Measurements from ENCODE around the gene PPTC7.
"Not testable (repeated sequence)": the region's sequence is repeated elsewhere in the genome, so short reads cannot be mapped to it uniquely, and the experiment has no call there.

PPTC7 gene

GRCh38 chr12:110536834-110537604 lies 46.1 kb downstream of the PPTC7 start:
- no peak overlapping the region for H3K4me3 ChIP-seq (ENCODE audit: insufficient read depth, low read depth, low read length)
- WGBS, 2 experiments, result 87 to 97% methylated on average over 4 of the region's 4 CpGs

GRCh38 chr12:110534811-110535210 lies 48.3 kb downstream of the PPTC7 start:
- H3K4me3 ChIP-seq (ENCODE audit: insufficient read depth, low read depth, low read length), result no peak overlapping the region
- H3K9me3 ChIP-seq (ENCODE audit: control insufficient read depth, low read length), result no peaks in the 10 kb centered on the region
- whole genome bisulfite sequencing, 2 experiments, result 90 to 93% methylated on average over 1 to 6 of the region's 6 CpGs
- H3K27me3 ChIP-seq (ENCODE audit: control insufficient read depth, insufficient read depth, low read length, poor library complexity, severe bottlenecking), result no peaks in the 10 kb centered on the region
- no peaks in the 10 kb centered on the region for H3K4me1 ChIP-seq (ENCODE audit: control insufficient read depth, insufficient read depth, low read length)
- no peak overlapping the region for H3K27ac ChIP-seq (ENCODE audit: insufficient read depth, low read depth, low read length, poor library complexity, severe bottlenecking)
- no peaks in the 10 kb centered on the region for H3K36me3 ChIP-seq (ENCODE audit: control insufficient read depth, insufficient read depth, low read length)

More at GRCh38 chr12:110536834-110537604, 46.1 kb downstream of the PPTC7 start:
- no peaks in the 10 kb centered on the region for H3K36me3 ChIP-seq (ENCODE audit: control insufficient read depth, insufficient read depth, low read length)
- H3K27ac ChIP-seq (ENCODE audit: insufficient read depth, low read depth, low read length, poor library complexity, severe bottlenecking), result no peak overlapping the region
- no peaks in the 10 kb centered on the region for H3K4me1 ChIP-seq (ENCODE audit: control insufficient read depth, insufficient read depth, low read length)
- no peaks in the 10 kb centered on the region for H3K27me3 ChIP-seq (ENCODE audit: control insufficient read depth, insufficient read depth, low read length, poor library complexity, severe bottlenecking)
- no peaks in the 10 kb centered on the region for H3K9me3 ChIP-seq (ENCODE audit: control insufficient read depth, low read length)

GRCh38 chr12:110533607-110534006 lies 49.5 kb downstream of the PPTC7 start:
- Histone ChIP-seq H3K36me3 (ENCODE audit: control insufficient read depth, insufficient read depth, low read length) (no peaks in the 10 kb centered on the region), H3K27me3 (ENCODE audit: control insufficient read depth, insufficient read depth, low read length, poor library complexity, severe bottlenecking) (no peaks in the 10 kb centered on the region), H3K27ac (ENCODE audit: insufficient read depth, low read depth, low read length, poor library complexity, severe bottlenecking) (no peak overlapping the region), H3K4me3 (ENCODE audit: insufficient read depth, low read depth, low read length) (no peak overlapping the region), H3K4me1 (ENCODE audit: control insufficient read depth, insufficient read depth, low read length) (no peaks in the 10 kb centered on the region), H3K9me3 (ENCODE audit: control insufficient read depth, low read length) (no peaks in the 10 kb centered on the region)
- 93 to 94% methylated on average over 6 of the region's 6 CpGs for WGBS, 2 experiments

GRCh38 chr12:110532644-110533043 lies 50.5 kb downstream of the PPTC7 start:
- Histone ChIP-seq H3K9me3 (ENCODE audit: control insufficient read depth, low read length) (no peaks in the 10 kb centered on the region), H3K4me3 (ENCODE audit: insufficient read depth, low read depth, low read length) (no peak overlapping the region), H3K4me1 (ENCODE audit: control insufficient read depth, insufficient read depth, low read length) (no peaks in the 10 kb centered on the region), H3K36me3 (ENCODE audit: control insufficient read depth, insufficient read depth, low read length) (no peaks in the 10 kb centered on the region), H3K27me3 (ENCODE audit: control insufficient read depth, insufficient read depth, low read length, poor library complexity, severe bottlenecking) (no peaks in the 10 kb centered on the region), H3K27ac (ENCODE audit: insufficient read depth, low read depth, low read length, poor library complexity, severe bottlenecking) (no peak overlapping the region)
- WGBS, 2 experiments, result 96 to 97% methylated on average over 3 of the region's 3 CpGs

GRCh38 chr12:110531741-110532333 lies 51.3 kb downstream of the PPTC7 start:
- H3K9me3 ChIP-seq (ENCODE audit: control insufficient read depth, low read length), result no peaks in the 10 kb centered on the region
- WGBS, 2 experiments, result 92 to 100% methylated on average over 1 to 2 of the region's 2 CpGs
- no peaks in the 10 kb centered on the region for H3K4me1 ChIP-seq (ENCODE audit: control insufficient read depth, insufficient read depth, low read length)
- no peak overlapping the region for H3K27ac ChIP-seq (ENCODE audit: insufficient read depth, low read depth, low read length, poor library complexity, severe bottlenecking)
- no peaks in the 10 kb centered on the region for H3K36me3 ChIP-seq (ENCODE audit: control insufficient read depth, insufficient read depth, low read length)
- H3K4me3 ChIP-seq (ENCODE audit: insufficient read depth, low read depth, low read length), result no peak overlapping the region
- no peaks in the 10 kb centered on the region for H3K27me3 ChIP-seq (ENCODE audit: control insufficient read depth, insufficient read depth, low read length, poor library complexity, severe bottlenecking)

- no peaks in the 10 kb centered on the region for H3K4me1 ChIP-seq (ENCODE audit: control insufficient read depth, insufficient read depth, low read length)
- no peaks in the 10 kb centered on the region for H3K9me3 ChIP-seq (ENCODE audit: control insufficient read depth, low read length)
- H3K36me3 ChIP-seq (ENCODE audit: control insufficient read depth, insufficient read depth, low read length), result no peaks in the 10 kb centered on the region
- 93 to 100% methylated on average over 2 of the region's 2 CpGs for WGBS, 2 experiments
- no peak overlapping the region for H3K27ac ChIP-seq (ENCODE audit: insufficient read depth, low read depth, low read length, poor library complexity, severe bottlenecking)
- H3K27me3 ChIP-seq (ENCODE audit: control insufficient read depth, insufficient read depth, low read length, poor library complexity, severe bottlenecking), result no peaks in the 10 kb centered on the region
- no peak overlapping the region for H3K4me3 ChIP-seq (ENCODE audit: insufficient read depth, low read depth, low read length)
Observed at GRCh38 chr12:110530511-110530910, 52.6 kb downstream of the PPTC7 start.

- Histone ChIP-seq H3K4me3 (ENCODE audit: insufficient read depth, low read depth, low read length) (no peak overlapping the region), H3K27me3 (ENCODE audit: control insufficient read depth, insufficient read depth, low read length, poor library complexity, severe bottlenecking) (no peaks in the 10 kb centered on the region), H3K36me3 (ENCODE audit: control insufficient read depth, insufficient read depth, low read length) (no peaks in the 10 kb centered on the region), H3K27ac (ENCODE audit: insufficient read depth, low read depth, low read length, poor library complexity, severe bottlenecking) (no peak overlapping the region), H3K4me1 (ENCODE audit: control insufficient read depth, insufficient read depth, low read length) (no peaks in the 10 kb centered on the region), H3K9me3 (ENCODE audit: control insufficient read depth, low read length) (no peaks in the 10 kb centered on the region)
- WGBS, 2 experiments, result 92 to 96% methylated on average over 6 of the region's 6 CpGs
Observed at GRCh38 chr12:110528277-110528839, 54.8 kb downstream of the PPTC7 start.

- H3K9me3 ChIP-seq (ENCODE audit: control insufficient read depth, low read length); H3K4me3 ChIP-seq (ENCODE audit: insufficient read depth, low read depth, low read length); H3K36me3 ChIP-seq (ENCODE audit: control insufficient read depth, insufficient read depth, low read length); H3K27me3 ChIP-seq (ENCODE audit: control insufficient read depth, insufficient read depth, low read length, poor library complexity, severe bottlenecking); H3K4me1 ChIP-seq (ENCODE audit: control insufficient read depth, insufficient read depth, low read length); H3K27ac ChIP-seq (ENCODE audit: insufficient read depth, low read depth, low read length, poor library complexity, severe bottlenecking): not testable (repeated sequence)
- 93 to 95% methylated on average over 11 of the region's 11 CpGs for WGBS, 2 experiments
Observed at GRCh38 chr12:110520876-110521712, 62.0 kb downstream of the PPTC7 start.

- H3K9me3 ChIP-seq (ENCODE audit: control insufficient read depth, low read length); H3K36me3 ChIP-seq (ENCODE audit: control insufficient read depth, insufficient read depth, low read length); H3K4me3 ChIP-seq (ENCODE audit: insufficient read depth, low read depth, low read length); H3K4me1 ChIP-seq (ENCODE audit: control insufficient read depth, insufficient read depth, low read length); H3K27me3 ChIP-seq (ENCODE audit: control insufficient read depth, insufficient read depth, low read length, poor library complexity, severe bottlenecking); H3K27ac ChIP-seq (ENCODE audit: insufficient read depth, low read depth, low read length, poor library complexity, severe bottlenecking): not testable (repeated sequence)
- WGBS, 2 experiments, result 88 to 92% methylated on average over 8 of the region's 8 CpGs
Observed at GRCh38 chr12:110518014-110518413, 65.1 kb downstream of the PPTC7 start.

GRCh38 chr12:110516995-110517394 lies 66.1 kb downstream of the PPTC7 start:
- Histone ChIP-seq H3K27ac (ENCODE audit: insufficient read depth, low read depth, low read length, poor library complexity, severe bottlenecking) (no peak overlapping the region), H3K4me3 (ENCODE audit: insufficient read depth, low read depth, low read length) (no peak overlapping the region), H3K4me1 (ENCODE audit: control insufficient read depth, insufficient read depth, low read length) (no peaks in the 10 kb centered on the region), H3K27me3 (ENCODE audit: control insufficient read depth, insufficient read depth, low read length, poor library complexity, severe bottlenecking) (no peaks in the 10 kb centered on the region), H3K36me3 (ENCODE audit: control insufficient read depth, insufficient read depth, low read length) (no peaks in the 10 kb centered on the region), H3K9me3 (ENCODE audit: control insufficient read depth, low read length) (no peaks in the 10 kb centered on the region)
- WGBS, 2 experiments, result 83 to 86% methylated on average over 3 of the region's 3 CpGs
